Measurements from ENCODE around the gene TRIM26.

GRCh38 chr6:30216096-30216495, 2.9 kb upstream of the TRIM26 start:
- TF ChIP-seq CTCF (IDR thresholded peaks at IDR 0.05): no peak
- TF ChIP-seq POLR2AphosphoS5 (IDR thresholded peaks at IDR 0.05; ENCODE audit: low read depth, low read length): no peak
- no peak for TF ChIP-seq REST (IDR thresholded peaks at IDR 0.05; ENCODE audit: insufficient read depth in 1 of 2, low read depth in 2 of 2, low read length in 1 of 2)
- no peak for TF ChIP-seq SIN3A (IDR thresholded peaks at IDR 0.05; ENCODE audit: borderline replicate concordance, insufficient read depth, low read depth, low read length)

All from Panc1 (cell line).